Stimulated activated CD4-positive, alpha-beta T cell treated with anti-CD3 and anti-CD28 coated beads, Interleukin-2, amount 100 ng/mL, for 24 hours (primary cell): ENCODE data around the gene FAM222A.

ENCODE experiments used
- DNase-seq, 2 donors: peaks; one replicate each; pipeline ENCODE4 v3.0.0-alpha.2; 2020

The FAM222A gene

DNA sequence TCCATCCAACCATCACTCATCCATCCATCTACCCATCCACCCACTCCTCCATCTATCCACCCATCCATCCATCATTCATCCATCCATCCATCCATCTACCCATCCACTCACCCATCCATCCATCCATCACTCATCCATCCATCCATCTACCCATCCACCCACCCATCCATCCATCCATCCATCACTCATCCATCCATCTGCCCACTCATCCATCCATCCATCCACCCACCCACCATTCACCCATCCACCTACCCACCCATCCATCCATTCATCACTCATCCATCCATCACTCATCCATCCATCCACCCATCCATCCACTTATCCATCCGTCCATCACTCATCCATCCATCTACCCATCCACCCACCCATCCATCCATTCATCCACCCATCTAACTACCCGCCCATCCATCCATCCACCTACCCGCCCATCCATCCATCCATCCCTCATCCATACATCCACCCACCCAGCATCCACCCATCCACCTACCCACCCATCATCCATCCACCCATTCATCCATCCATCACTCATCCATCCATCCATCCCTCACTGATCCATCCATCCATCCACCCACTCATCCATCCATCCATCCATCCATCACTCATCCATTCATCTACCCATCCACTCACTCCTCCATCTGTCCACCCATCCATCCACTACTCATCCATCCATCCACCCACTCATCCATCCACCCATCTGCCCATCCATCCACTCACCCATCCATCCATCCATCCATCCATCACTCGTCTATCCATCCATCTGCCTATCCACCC, 95.4 kb downstream of the FAM222A start:
- DNase-seq = no peak

DNA sequence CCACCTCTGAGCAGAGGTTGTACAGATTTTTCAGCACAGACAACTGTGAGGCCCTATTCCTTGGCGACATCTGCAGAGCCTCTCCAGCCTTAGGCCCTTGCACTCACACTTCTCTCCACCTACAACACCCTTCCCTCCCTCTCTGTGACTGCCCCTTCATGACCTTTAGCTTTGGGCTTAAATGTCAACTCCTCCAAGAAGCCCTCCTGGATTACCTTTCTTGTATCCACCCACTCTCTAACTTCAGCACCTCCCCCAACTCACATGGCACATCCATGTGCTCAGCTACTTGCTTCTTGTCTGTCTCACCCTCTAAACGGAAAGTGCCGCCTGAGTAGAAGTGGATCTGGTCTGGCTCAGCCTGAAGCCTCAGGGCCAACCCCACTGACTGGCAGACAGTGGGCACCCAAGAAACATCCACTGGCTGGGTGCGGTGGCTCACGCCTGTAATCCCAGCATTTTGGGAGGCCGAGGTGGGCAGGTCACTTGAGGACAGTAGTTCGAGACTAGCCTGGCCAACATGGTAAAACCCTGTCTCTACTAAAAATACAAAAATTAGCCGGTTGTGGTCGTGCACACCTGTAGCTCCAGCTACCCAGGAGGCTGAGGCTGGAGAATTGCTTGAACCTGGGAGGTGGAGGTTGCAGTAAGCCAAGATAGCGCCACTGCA, 97.5 kb downstream of the FAM222A start:
- DNase-seq = no peak

DNA sequence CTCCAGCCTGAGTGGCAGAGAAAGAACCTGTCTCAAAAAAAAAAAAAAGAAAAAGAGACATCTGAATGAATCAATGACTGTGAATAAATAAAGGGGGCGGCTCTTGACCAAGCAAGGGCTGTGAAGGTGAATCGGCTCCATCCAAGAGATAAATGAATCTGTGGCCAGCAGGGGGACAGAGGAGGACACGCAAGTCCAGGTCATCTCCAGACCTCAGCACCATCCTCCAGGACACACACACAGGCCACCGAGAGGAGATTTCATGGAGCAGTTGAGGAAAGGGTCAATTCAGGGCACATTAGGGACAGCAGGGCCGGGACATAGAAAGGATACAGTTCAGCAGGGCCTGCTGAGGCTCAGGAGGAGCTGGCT, 98.0 kb downstream of the FAM222A start:
- DNase-seq = no peak

DNA sequence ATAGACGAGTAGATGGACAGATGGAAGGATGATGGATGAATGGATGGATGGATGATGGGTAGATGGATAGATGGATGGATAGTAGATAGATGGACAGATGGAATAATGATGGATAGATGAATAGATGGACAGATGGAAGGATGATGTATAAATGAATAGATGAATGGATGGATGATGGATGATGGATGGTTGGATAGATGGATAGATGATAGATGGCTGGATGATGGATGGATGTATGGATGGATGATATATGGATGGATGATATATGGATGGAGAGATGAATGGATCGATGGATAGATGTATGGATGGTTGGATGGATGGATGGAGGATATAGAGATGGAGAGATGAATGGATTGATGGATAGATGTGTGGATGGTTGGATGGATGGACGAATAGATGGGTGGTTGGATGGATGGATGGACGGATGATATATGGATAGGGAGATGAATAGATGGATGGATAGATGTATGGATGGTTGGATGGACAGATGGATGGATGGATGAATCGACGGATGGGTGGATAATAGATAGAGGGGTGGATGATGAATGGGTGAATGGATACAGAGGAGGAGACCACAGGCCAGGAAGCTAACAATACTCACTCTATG, 100.3 kb downstream of the FAM222A start:
- DNase-seq = no peak

- no peak for DNase-seq
Measured at GRCh38 chr12:109814600-109815150, 101.0 kb downstream of the FAM222A start.

GRCh38 chr12:109815225-109815624, 101.6 kb downstream of the FAM222A start:
- no peak for DNase-seq

GRCh38 chr12:109815757-109816617, 102.4 kb downstream of the FAM222A start:
- no peak for DNase-seq

- no peak for DNase-seq
Measured at GRCh38 chr12:109816870-109817269, 103.2 kb downstream of the FAM222A start.

GRCh38 chr12:109817627-109818231, 104.1 kb downstream of the FAM222A start:
- DNase-seq = no peak

GRCh38 chr12:109818253-109818652, 104.6 kb downstream of the FAM222A start:
- no peak for DNase-seq

DNA sequence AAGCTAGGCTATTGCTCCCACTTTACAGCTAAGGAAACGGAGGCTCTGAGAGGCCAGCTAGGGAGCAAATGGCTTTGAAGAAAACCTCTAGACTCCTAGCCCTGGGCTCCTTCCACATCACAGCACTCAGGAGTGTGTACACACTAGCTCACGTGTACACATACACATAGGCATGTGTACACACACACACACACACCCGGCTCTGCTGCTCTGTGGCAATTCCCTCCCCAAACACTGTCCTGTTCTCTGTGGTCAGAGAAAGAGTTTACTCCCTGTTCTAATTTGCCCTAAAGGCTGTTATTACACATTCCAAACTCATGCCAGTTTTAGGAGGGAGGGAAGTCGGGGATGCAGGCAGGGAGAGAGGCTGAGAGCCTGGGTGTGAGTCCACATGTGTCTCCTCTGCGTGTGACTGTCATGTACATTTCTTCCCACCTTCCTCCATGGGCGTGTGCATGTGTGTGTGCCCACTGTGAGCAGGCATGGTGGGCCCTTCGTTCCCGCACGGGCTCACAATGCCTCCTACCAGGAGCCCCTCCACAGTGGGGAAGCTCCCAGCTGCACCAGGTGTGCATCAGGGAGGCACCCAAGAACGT, 105.4 kb downstream of the FAM222A start:
- DNase-seq = no peak
